GM12872 (cell line): ENCODE results near the gene USP10.

Source experiments
- TF ChIP-seq, protein P1 (sequence below): IDR thresholded peaks from 3 replicates; pipeline ENCODE4 v1.5.1; 2011; ENCODE audit warnings: low read depth, mild to moderate bottlenecking, low read length, moderate library complexity; ENCODE audit not compliant: insufficient read depth

USP10 gene

GRCh38 chr16:84788920-84789391, 89.2 kb downstream of the USP10 start:
- TF ChIP-seq, protein P1, sequence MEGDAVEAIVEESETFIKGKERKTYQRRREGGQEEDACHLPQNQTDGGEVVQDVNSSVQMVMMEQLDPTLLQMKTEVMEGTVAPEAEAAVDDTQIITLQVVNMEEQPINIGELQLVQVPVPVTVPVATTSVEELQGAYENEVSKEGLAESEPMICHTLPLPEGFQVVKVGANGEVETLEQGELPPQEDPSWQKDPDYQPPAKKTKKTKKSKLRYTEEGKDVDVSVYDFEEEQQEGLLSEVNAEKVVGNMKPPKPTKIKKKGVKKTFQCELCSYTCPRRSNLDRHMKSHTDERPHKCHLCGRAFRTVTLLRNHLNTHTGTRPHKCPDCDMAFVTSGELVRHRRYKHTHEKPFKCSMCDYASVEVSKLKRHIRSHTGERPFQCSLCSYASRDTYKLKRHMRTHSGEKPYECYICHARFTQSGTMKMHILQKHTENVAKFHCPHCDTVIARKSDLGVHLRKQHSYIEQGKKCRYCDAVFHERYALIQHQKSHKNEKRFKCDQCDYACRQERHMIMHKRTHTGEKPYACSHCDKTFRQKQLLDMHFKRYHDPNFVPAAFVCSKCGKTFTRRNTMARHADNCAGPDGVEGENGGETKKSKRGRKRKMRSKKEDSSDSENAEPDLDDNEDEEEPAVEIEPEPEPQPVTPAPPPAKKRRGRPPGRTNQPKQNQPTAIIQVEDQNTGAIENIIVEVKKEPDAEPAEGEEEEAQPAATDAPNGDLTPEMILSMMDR = no peak

GRCh38 chr16:84789431-84789830, 89.6 kb downstream of the USP10 start:
- TF ChIP-seq, protein P1 = no peak

- TF ChIP-seq, protein P1 = no peak
Observed at GRCh38 chr16:84790301-84790700, 90.5 kb downstream of the USP10 start.

- TF ChIP-seq, protein P1 = no peak
Observed at GRCh38 chr16:84791088-84791487, 91.3 kb downstream of the USP10 start.

- TF ChIP-seq, protein P1 = no peak
Observed at GRCh38 chr16:84791501-84791900, 91.7 kb downstream of the USP10 start.

DNA sequence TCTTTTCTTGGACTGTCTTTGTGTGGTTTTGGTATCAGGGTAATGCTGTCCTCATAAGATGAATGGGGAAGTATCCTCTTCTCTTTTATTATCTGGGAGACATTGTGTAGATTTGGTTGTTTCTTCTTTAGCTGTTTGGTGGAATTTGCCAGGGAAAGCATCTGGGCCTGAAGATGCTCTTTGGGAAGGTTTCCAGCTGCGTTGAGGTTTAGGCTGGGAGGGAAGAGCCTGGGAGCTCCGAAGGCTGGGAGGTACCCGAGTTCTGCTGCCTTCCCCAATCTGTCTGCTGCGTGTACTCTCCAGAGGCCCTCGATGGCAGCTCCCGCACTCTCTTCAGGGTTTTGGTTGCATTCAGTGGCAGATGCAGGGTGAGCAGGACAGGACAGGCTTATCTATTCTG, 94.4 kb downstream of the USP10 start:
- TF ChIP-seq, protein P1 = no peak

GRCh38 chr16:84794626-84795025, 94.8 kb downstream of the USP10 start:
- TF ChIP-seq, protein P1 = no peak

DNA sequence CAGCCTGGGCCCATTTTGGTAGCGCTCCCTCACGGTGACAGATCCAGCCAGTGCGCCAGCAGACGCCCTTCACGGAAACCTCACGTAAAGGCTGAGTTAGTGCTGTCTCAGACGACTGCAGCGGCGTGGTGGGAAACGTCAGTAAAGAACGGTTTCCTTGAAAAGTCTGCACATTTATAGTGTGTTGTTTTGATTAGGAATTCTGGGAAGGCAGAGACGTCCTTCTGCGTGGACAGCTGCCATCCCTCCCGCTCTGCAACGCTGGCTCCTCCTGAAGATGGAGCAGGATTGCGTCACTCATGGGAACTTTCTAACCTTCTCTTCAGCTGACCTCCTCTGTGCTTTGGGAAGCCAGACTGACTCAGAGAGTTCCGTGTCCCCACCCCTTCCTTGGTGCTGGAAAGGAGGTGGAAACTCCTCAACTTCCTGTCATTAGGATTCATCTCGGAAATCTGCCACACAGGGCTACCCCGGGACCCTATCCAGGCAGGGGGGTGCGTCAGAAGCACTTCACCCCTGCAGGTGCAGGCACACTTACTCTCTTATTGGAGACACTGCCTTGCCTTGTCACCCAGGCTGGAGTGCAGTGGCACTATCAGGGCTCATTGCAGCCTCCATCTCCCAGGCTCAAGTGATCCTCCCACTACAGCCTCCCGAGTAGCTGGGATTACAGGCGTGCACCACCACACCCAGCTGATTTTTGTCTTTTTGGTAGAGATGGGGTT, 95.7 kb downstream of the USP10 start:
- TF ChIP-seq, protein P1 = no peak
